ENCODE measurements around the gene PRKCB.

Gene PRKCB

GRCh38 chr16:23867566-23867965, 31.8 kb downstream of the PRKCB start:
- DNase-seq = no peak

GRCh38 chr16:23868136-23868535, 32.4 kb downstream of the PRKCB start:
- DNase-seq = no peak

- DNase-seq = no peak
Measured at GRCh38 chr16:23869052-23869451, 33.3 kb downstream of the PRKCB start.

- no peak for DNase-seq
Measured at GRCh38 chr16:23871924-23872323, 36.1 kb downstream of the PRKCB start.

- DNase-seq = no peak
Measured at GRCh38 chr16:23874613-23875294, 39.0 kb downstream of the PRKCB start.

- no peak for DNase-seq
Measured at GRCh38 chr16:23876256-23876896, 40.6 kb downstream of the PRKCB start.

GRCh38 chr16:23877107-23878070, 41.6 kb downstream of the PRKCB start:
- DNase-seq = no peak

GRCh38 chr16:23879735-23880373, 44.1 kb downstream of the PRKCB start:
- DNase-seq = no peak

GRCh38 chr16:23889189-23889588, 53.4 kb downstream of the PRKCB start:
- DNase-seq = no peak

- DNase-seq = no peak
Measured at GRCh38 chr16:23893986-23894385, 58.2 kb downstream of the PRKCB start.

- DNase-seq = no peak
Measured at GRCh38 chr16:23895052-23895451, 59.3 kb downstream of the PRKCB start.

- no peak for DNase-seq
Measured at GRCh38 chr16:23896832-23897821, 61.3 kb downstream of the PRKCB start.

GRCh38 chr16:23898682-23899430, 63.1 kb downstream of the PRKCB start:
- DNase-seq = no peak

GRCh38 chr16:23899869-23900268, 64.1 kb downstream of the PRKCB start:
- no peak for DNase-seq

GRCh38 chr16:23900480-23901177, 64.8 kb downstream of the PRKCB start:
- DNase-seq = no peak

GRCh38 chr16:23901178-23902033, 65.6 kb downstream of the PRKCB start:
- no peak for DNase-seq

GRCh38 chr16:23902034-23902747, 66.4 kb downstream of the PRKCB start:
- no peak for DNase-seq

- no peak for DNase-seq
Measured at GRCh38 chr16:23902748-23903414, 67.1 kb downstream of the PRKCB start.

Data from stimulated activated CD4-positive, alpha-beta T cell treated with anti-CD3 and anti-CD28 coated beads, Interleukin-2, amount 100 ng/mL, for 24 hours (primary cell).